C4-2B (cell line): Measurements from ENCODE around the gene MTUS2.

Source experiments
- CTCF ChIP-seq: fragments of 450-650 bp; conservative IDR thresholded peaks from 2 replicates; pipeline ENCODE4 v1.5.1; 2017; ENCODE audit warnings: mild to moderate bottlenecking
- ZFX ChIP-seq: fragments of 450-650 bp; IDR thresholded peaks from 2 replicates; pipeline ENCODE4 v1.6.1; 2017

GRCh38 chr13:29101905-29102304, 281.8 kb downstream of the MTUS2 start:
- TF ChIP-seq CTCF, result no peak
- TF ChIP-seq ZFX, result no peak
